SK-N-SH (cell line): Measurements from ENCODE around the gene CD300H.

Experiments
- CTCF ChIP-seq: fragments of 200-600 bp; sonication (generic); IDR thresholded peaks from 2 replicates; pipeline ENCODE4 v1.6.1; 2017; ENCODE audit warnings: antibody characterized with exemption, mild to moderate bottlenecking, moderate library complexity
- TAF1 ChIP-seq: IDR thresholded peaks from 2 replicates; pipeline ENCODE4 v1.6.1; 2012; ENCODE audit warnings: low read depth, mild to moderate bottlenecking, low read length, moderate library complexity, borderline replicate concordance

- TF ChIP-seq CTCF (no peak), TAF1 (no peak)
These were observed 47.3 kb downstream of the CD300H start for GRCh38 chr17:74520016-74520434.
